ENCODE measurements around the gene MSI2. TPM values are rescaled to one million over a fixed set of nuclear protein-coding genes. Genes with fewer than 3 reads are reported as not detected.

Gene MSI2
- total RNA-seq, 2 experiments from 2014 or later, result 113 to 114 TPM

- Mint-ChIP-seq H3K9me3 (no peaks in the 10 kb centered on the region), H3K27ac (no peak overlapping the region), H3K4me1 (peaks cover 3% of the 10 kb centered on the region), H3K36me3 (peaks cover 9% of the 10 kb centered on the region), H3K27me3 (no peaks in the 10 kb centered on the region), H3K4me3 (no peak overlapping the region)
- POLR2A ChIA-PET, result no interaction called here
- no peak for ATAC-seq (ENCODE audit: low read depth)
- no peak for DNase-seq
These were observed 397.0 kb downstream of the MSI2 start for GRCh38 chr17:57653279-57653678.

GRCh38 chr17:57654040-57654775, 397.9 kb downstream of the MSI2 start:
- DNase-seq (no peak), ATAC-seq (ENCODE audit: low read depth) (no peak)
- no peak overlapping the region for H3K4me3 Mint-ChIP-seq
- POLR2A ChIA-PET, result interaction anchor here (0.8 to 1.7 kb wide), 2 partner anchors 12 to 18 kb away, joined by 3 to 4 read pairs; no protein-coding TSS in a partner anchor
- H3K27ac Mint-ChIP-seq, result no peak overlapping the region
- H3K27me3 Mint-ChIP-seq, result no peaks in the 10 kb centered on the region
- H3K4me1 Mint-ChIP-seq, result peaks cover 3% of the 10 kb centered on the region
- no peaks in the 10 kb centered on the region for H3K9me3 Mint-ChIP-seq
- H3K36me3 Mint-ChIP-seq, result peaks cover 9% of the 10 kb centered on the region

GRCh38 chr17:57655553-57655952, 399.2 kb downstream of the MSI2 start:
- Mint-ChIP-seq H3K9me3 (no peaks in the 10 kb centered on the region), H3K4me3 (no peak overlapping the region), H3K27ac (no peak overlapping the region), H3K4me1 (peaks cover 3% of the 10 kb centered on the region), H3K27me3 (no peaks in the 10 kb centered on the region), H3K36me3 (peaks cover 12% of the 10 kb centered on the region)
- ATAC-seq (ENCODE audit: low read depth) (no peak), DNase-seq (no peak)
- POLR2A ChIA-PET, result interaction anchor here (1.7 kb wide), 1 partner anchor 16 kb away, joined by 4 read pairs; no protein-coding TSS in a partner anchor

GRCh38 chr17:57657211-57657610, 400.9 kb downstream of the MSI2 start:
- no peaks in the 10 kb centered on the region for H3K4me1 Mint-ChIP-seq
- POLR2A ChIA-PET, result no interaction called here
- H3K9me3 Mint-ChIP-seq, result no peaks in the 10 kb centered on the region
- H3K36me3 Mint-ChIP-seq, result peaks cover 12% of the 10 kb centered on the region
- H3K4me3 Mint-ChIP-seq, result no peak overlapping the region
- H3K27ac Mint-ChIP-seq, result no peak overlapping the region
- ATAC-seq (ENCODE audit: low read depth), result no peak
- H3K27me3 Mint-ChIP-seq, result no peaks in the 10 kb centered on the region
- DNase-seq, result no peak

GRCh38 chr17:57662041-57662440, 405.7 kb downstream of the MSI2 start:
- Mint-ChIP-seq H3K36me3 (peaks cover 6% of the 10 kb centered on the region), H3K4me3 (no peak overlapping the region), H3K27ac (no peak overlapping the region)

GRCh38 chr17:57662644-57663308, 406.5 kb downstream of the MSI2 start:
- H3K4me3 Mint-ChIP-seq, result no peak overlapping the region
- POLR2A ChIA-PET, result no interaction called here
- DNase-seq, result no peak
- no peak for ATAC-seq (ENCODE audit: low read depth)
- H3K9me3 Mint-ChIP-seq, result no peaks in the 10 kb centered on the region
- H3K36me3 Mint-ChIP-seq, result peaks cover 7% of the 10 kb centered on the region
- H3K4me1 Mint-ChIP-seq, result peaks cover 9% of the 10 kb centered on the region
- H3K27ac Mint-ChIP-seq, result no peak overlapping the region
- no peaks in the 10 kb centered on the region for H3K27me3 Mint-ChIP-seq

More at GRCh38 chr17:57662041-57662440, 405.7 kb downstream of the MSI2 start:
- POLR2A ChIA-PET, result no interaction called here
- peaks cover 6% of the 10 kb centered on the region for H3K4me1 Mint-ChIP-seq
- H3K27me3 Mint-ChIP-seq, result no peaks in the 10 kb centered on the region
- no peak for DNase-seq
- no peak for ATAC-seq (ENCODE audit: low read depth)
- no peaks in the 10 kb centered on the region for H3K9me3 Mint-ChIP-seq

- Mint-ChIP-seq H3K9me3 (no peaks in the 10 kb centered on the region), H3K27ac (no peak overlapping the region), H3K36me3 (peaks cover 11% of the 10 kb centered on the region), H3K27me3 (no peaks in the 10 kb centered on the region), H3K4me3 (no peak overlapping the region), H3K4me1 (peaks cover 12% of the 10 kb centered on the region)
- ATAC-seq (ENCODE audit: low read depth), result no peak
- POLR2A ChIA-PET, result no interaction called here
- no peak for DNase-seq
These were observed 407.2 kb downstream of the MSI2 start for GRCh38 chr17:57663326-57664070.

- Mint-ChIP-seq H3K4me1 (peaks cover 12% of the 10 kb centered on the region), H3K36me3 (peaks cover 16% of the 10 kb centered on the region), H3K27ac (no peak overlapping the region), H3K27me3 (no peaks in the 10 kb centered on the region), H3K9me3 (no peaks in the 10 kb centered on the region), H3K4me3 (no peak overlapping the region)
- POLR2A ChIA-PET, result no interaction called here
- DNase-seq (no peak), ATAC-seq (ENCODE audit: low read depth) (no peak)
These were observed 408.8 kb downstream of the MSI2 start for GRCh38 chr17:57665128-57665527.

- POLR2A ChIA-PET, result interaction anchor here (1.0 to 1.2 kb wide), 2 partner anchors 11 to 544 kb away, joined by 3 to 4 read pairs; no protein-coding TSS in a partner anchor
- no peaks in the 10 kb centered on the region for H3K9me3 Mint-ChIP-seq
- no peak for ATAC-seq (ENCODE audit: low read depth)
These were observed 409.4 kb downstream of the MSI2 start for GRCh38 chr17:57665696-57666095.

GRCh38 chr17:57666201-57666870, 410.0 kb downstream of the MSI2 start:
- Mint-ChIP-seq H3K27me3 (no peaks in the 10 kb centered on the region), H3K9me3 (no peaks in the 10 kb centered on the region), H3K4me1 (peaks cover 23% of the 10 kb centered on the region), H3K4me3 (no peak overlapping the region), H3K36me3 (peaks cover 15% of the 10 kb centered on the region), H3K27ac (peak overlapping the region; percentile 51)
- ATAC-seq (ENCODE audit: low read depth) (no peak), DNase-seq (no peak)
- POLR2A ChIA-PET, result interaction anchor here (0.6 to 1.2 kb wide), 3 partner anchors 12 to 545 kb away, joined by 3 to 4 read pairs (median 3); no protein-coding TSS in a partner anchor

More at GRCh38 chr17:57665696-57666095, 409.4 kb downstream of the MSI2 start:
- no peak for DNase-seq
- Mint-ChIP-seq H3K36me3 (peaks cover 15% of the 10 kb centered on the region), H3K4me1 (peaks cover 17% of the 10 kb centered on the region), H3K27ac (no peak overlapping the region), H3K4me3 (no peak overlapping the region), H3K27me3 (no peaks in the 10 kb centered on the region)

- Mint-ChIP-seq H3K4me1 (peaks cover 28% of the 10 kb centered on the region), H3K27ac (peak overlapping the region; percentile 51), H3K4me3 (no peak overlapping the region), H3K27me3 (no peaks in the 10 kb centered on the region), H3K36me3 (peaks cover 17% of the 10 kb centered on the region), H3K9me3 (no peaks in the 10 kb centered on the region)
- POLR2A ChIA-PET, result interaction anchor here (0.6 to 1.2 kb wide), 2 partner anchors 160 to 545 kb away, joined by 3 to 4 read pairs; no protein-coding TSS in a partner anchor
- ATAC-seq (ENCODE audit: low read depth), result no peak
- DNase-seq, result no peak
These were observed 410.6 kb downstream of the MSI2 start for GRCh38 chr17:57666946-57667345.

- POLR2A ChIA-PET, result no interaction called here
- DNase-seq (no peak), ATAC-seq (ENCODE audit: low read depth) (no peak)
- Mint-ChIP-seq H3K4me1 (peaks cover 33% of the 10 kb centered on the region), H3K27me3 (no peaks in the 10 kb centered on the region), H3K27ac (no peak overlapping the region), H3K4me3 (no peak overlapping the region), H3K9me3 (no peaks in the 10 kb centered on the region), H3K36me3 (peaks cover 17% of the 10 kb centered on the region)
These were observed 411.2 kb downstream of the MSI2 start for GRCh38 chr17:57667461-57667923.

GRCh38 chr17:57668332-57668731, 412.0 kb downstream of the MSI2 start:
- POLR2A ChIA-PET, result no interaction called here
- no peak overlapping the region for H3K27ac Mint-ChIP-seq
- DNase-seq (no peak), ATAC-seq (ENCODE audit: low read depth) (no peak)
- peaks cover 39% of the 10 kb centered on the region for H3K4me1 Mint-ChIP-seq
- no peak overlapping the region for H3K4me3 Mint-ChIP-seq
- no peaks in the 10 kb centered on the region for H3K9me3 Mint-ChIP-seq
- H3K36me3 Mint-ChIP-seq, result peaks cover 17% of the 10 kb centered on the region
- no peaks in the 10 kb centered on the region for H3K27me3 Mint-ChIP-seq
